Epithelial cell of proximal tubule (primary cell): Measurements from ENCODE around the gene ANXA9. TPM values are rescaled to one million over a fixed set of nuclear protein-coding genes. Genes with fewer than 3 reads are reported as not detected.
A peak's percentile ranks its signal among the peaks of the same experiment; 100 is the strongest.

Experiments
- DNase-seq: peaks from one replicate; pipeline ENCODE4 v3.0.0-alpha.2; 2011; ENCODE audit warnings: low read depth
- H3K4me3 ChIP-seq: 2 replicates; pipeline ENCODE4 v1.5.1; 2011; ENCODE audit warnings: low read depth, mild to moderate bottlenecking, low read length
- total RNA-seq: library from RNA; depleted of rRNA; stranded (reverse); fragments of >200 nt; gene quantifications from 2 replicates; pipeline ENCODE4 v1.2.3, GENCODE V29; 2015
- TF ChIP-seq, protein P1 (sequence below): conservative IDR thresholded peaks from 2 replicates; pipeline ENCODE4 v1.5.1; 2012; ENCODE audit warnings: low read depth, mild to moderate bottlenecking, low read length

The ANXA9 gene
- total RNA-seq, 1 donor from 2014 or later: 0.12 TPM

GRCh38 chr1:151024540-151025146, 42.6 kb downstream of the ANXA9 start:
- H3K4me3 ChIP-seq: no peak overlapping the region
- TF ChIP-seq, protein P1, sequence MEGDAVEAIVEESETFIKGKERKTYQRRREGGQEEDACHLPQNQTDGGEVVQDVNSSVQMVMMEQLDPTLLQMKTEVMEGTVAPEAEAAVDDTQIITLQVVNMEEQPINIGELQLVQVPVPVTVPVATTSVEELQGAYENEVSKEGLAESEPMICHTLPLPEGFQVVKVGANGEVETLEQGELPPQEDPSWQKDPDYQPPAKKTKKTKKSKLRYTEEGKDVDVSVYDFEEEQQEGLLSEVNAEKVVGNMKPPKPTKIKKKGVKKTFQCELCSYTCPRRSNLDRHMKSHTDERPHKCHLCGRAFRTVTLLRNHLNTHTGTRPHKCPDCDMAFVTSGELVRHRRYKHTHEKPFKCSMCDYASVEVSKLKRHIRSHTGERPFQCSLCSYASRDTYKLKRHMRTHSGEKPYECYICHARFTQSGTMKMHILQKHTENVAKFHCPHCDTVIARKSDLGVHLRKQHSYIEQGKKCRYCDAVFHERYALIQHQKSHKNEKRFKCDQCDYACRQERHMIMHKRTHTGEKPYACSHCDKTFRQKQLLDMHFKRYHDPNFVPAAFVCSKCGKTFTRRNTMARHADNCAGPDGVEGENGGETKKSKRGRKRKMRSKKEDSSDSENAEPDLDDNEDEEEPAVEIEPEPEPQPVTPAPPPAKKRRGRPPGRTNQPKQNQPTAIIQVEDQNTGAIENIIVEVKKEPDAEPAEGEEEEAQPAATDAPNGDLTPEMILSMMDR: peak; percentile 95
- no peak for DNase-seq

- no peak overlapping the region for H3K4me3 ChIP-seq
- TF ChIP-seq, protein P1: no peak
- DNase-seq: no peak
These were observed 44.4 kb downstream of the ANXA9 start for GRCh38 chr1:151026460-151026859.

DNA sequence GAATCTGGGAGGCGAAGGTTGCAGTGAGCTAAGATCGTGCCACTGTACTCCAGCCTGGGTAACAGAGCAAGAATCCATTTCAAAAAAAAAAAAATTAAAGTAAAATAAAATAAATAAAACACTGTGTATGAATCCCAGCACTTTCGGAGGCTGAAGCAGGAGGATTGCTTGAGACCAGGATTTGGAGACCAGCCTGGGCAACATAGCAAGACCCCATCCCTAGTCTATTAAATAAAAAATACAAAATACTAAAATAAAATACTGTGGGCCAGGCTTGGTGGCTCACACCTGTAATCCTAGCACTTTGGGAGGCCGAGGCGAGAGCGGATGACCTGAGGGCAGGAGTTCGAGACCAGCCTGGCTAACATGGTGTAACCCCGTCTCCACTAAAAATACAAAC, 50.1 kb downstream of the ANXA9 start:
- TF ChIP-seq, protein P1: no peak
- no peak for DNase-seq
- H3K4me3 ChIP-seq: no peak overlapping the region

DNA sequence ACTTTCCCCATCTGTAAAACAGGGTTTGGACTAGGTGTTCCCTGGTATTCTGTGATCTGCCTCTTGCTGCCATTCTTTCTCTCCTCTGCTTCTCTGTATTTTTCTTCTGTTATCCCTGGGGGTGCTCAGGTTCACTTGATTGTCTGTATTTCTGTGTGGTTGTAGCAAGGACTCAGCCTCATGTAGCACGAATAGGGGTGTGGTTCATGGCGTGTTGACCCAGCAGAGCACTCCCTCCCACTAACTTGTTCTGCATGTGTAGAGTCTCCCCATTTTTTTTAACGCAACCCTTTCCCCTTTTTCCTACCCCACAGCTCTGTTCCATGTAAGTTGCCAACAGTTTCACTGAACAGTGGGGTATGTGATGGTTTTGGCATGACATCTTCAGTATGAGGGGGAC, 53.1 kb downstream of the ANXA9 start:
- H3K4me3 ChIP-seq: no peak overlapping the region
- TF ChIP-seq, protein P1: no peak
- DNase-seq: no peak

- no peak within 1 kb of the TSS for H3K4me3 ChIP-seq
- no peak for DNase-seq
- TF ChIP-seq, protein P1: no peak
These were observed 54.3 kb downstream of the ANXA9 start, which contains the start of gene BNIPL for GRCh38 chr1:151036356-151036755. Gene BNIPL (plus strand): TSS chr1:151036586. CDS start chr1:151036726, 140 bp downstream.

- TF ChIP-seq, protein P1: no peak
- no peak overlapping the region for H3K4me3 ChIP-seq
- no peak for DNase-seq
These were observed 54.9 kb downstream of the ANXA9 start for GRCh38 chr1:151037032-151037431.

DNA sequence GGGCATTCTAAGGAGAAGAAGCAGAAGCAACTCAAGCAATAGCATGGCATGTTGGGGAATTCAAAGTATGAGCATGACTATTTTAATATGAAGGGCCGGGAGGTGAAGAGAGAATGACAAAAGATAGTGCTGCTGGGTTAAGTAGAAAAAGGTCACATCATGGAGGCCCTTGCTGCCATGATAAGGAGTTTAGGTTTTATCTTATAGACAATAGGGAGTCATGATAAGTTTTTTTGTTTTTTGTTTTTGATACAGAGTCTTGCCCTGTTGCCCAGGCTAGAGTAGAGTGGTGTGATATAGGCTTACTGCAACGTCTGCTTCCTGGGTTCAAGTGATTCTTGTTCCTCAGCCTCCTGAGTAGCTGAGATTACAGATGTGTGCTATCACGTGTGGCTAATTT, 57.4 kb downstream of the ANXA9 start:
- TF ChIP-seq, protein P1: no peak
- no peak overlapping the region for H3K4me3 ChIP-seq
- DNase-seq: no peak
